Gastrocnemius medialis (tissue), 4 donors: Measurements from ENCODE around the gene HSPB1.
A peak's percentile ranks its signal among the peaks of the same experiment; 100 is the strongest.

Experiments used
- POLR2A ChIP-seq, 2 donors: fragments of 450-650 bp; IDR thresholded peaks; one replicate each; pipeline ENCODE4 v1.6.1; 2017; ENCODE audit warnings: antibody characterized with exemption in 2 of 2, mild to moderate bottlenecking in 2 of 2, moderate library complexity in 2 of 2
- TF ChIP-seq, protein P1 (sequence below), 5 experiments: fragments of 450-650 bp in 3 of 5; fragments of 200-600 bp in 2 of 5; sonication (generic) in 2 of 5; IDR thresholded peaks in 4 of 5; conservative IDR thresholded peaks in 1 of 5; 1 replicate in 4 of 5; 2 replicates in 1 of 5; pipeline ENCODE4 v1.5.1; 2016 to 2019; ENCODE audit warnings: antibody characterized with exemption in 5 of 5, mild to moderate bottlenecking in 3 of 5, moderate library complexity in 3 of 5

GRCh38 chr7:76282344-76283253 is 19.9 kb upstream of the HSPB1 start:
- TF ChIP-seq POLR2A (IDR thresholded peaks at IDR 0.05) = peak in 1 of 2 donors; percentile 16
- TF ChIP-seq, protein P1, sequence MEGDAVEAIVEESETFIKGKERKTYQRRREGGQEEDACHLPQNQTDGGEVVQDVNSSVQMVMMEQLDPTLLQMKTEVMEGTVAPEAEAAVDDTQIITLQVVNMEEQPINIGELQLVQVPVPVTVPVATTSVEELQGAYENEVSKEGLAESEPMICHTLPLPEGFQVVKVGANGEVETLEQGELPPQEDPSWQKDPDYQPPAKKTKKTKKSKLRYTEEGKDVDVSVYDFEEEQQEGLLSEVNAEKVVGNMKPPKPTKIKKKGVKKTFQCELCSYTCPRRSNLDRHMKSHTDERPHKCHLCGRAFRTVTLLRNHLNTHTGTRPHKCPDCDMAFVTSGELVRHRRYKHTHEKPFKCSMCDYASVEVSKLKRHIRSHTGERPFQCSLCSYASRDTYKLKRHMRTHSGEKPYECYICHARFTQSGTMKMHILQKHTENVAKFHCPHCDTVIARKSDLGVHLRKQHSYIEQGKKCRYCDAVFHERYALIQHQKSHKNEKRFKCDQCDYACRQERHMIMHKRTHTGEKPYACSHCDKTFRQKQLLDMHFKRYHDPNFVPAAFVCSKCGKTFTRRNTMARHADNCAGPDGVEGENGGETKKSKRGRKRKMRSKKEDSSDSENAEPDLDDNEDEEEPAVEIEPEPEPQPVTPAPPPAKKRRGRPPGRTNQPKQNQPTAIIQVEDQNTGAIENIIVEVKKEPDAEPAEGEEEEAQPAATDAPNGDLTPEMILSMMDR (IDR thresholded peaks at IDR 0.05 in 4 of 5, conservative IDR thresholded peaks at IDR 0.05 in 1 of 5) = no peak
